Trophoblast cell (in vitro differentiated cells and primary cell): ENCODE results near the gene CAPN10.

Experiments
- DNase-seq, 2 donors: peaks; one replicate each; pipeline ENCODE4 v3.0.0-alpha.2; 2016
- H2AFZ ChIP-seq: 2 replicates; pipeline ENCODE4 v1.6.1; 2013; ENCODE audit warnings: low read length, moderate library complexity, mild to moderate bottlenecking; ENCODE audit not compliant: insufficient read depth, poor library complexity
- H2AK5ac ChIP-seq: 2 replicates; pipeline ENCODE4 v1.6.1; 2013; ENCODE audit warnings: mild to moderate bottlenecking, low read length
- H2BK120ac ChIP-seq: 2 replicates; pipeline ENCODE4 v1.6.1; 2013; ENCODE audit warnings: low read length, mild to moderate bottlenecking, moderate library complexity; ENCODE audit not compliant: insufficient read depth, poor library complexity
- H2BK12ac ChIP-seq: 2 replicates; pipeline ENCODE4 v1.6.1; 2013; ENCODE audit warnings: mild to moderate bottlenecking, low read length, moderate library complexity
- H2BK5ac ChIP-seq: 2 replicates; pipeline ENCODE4 v1.6.1; 2013; ENCODE audit warnings: low read length, low read depth, moderate library complexity, mild to moderate bottlenecking; ENCODE audit not compliant: poor library complexity
- H3K14ac ChIP-seq: 2 replicates; pipeline ENCODE4 v1.6.1; 2013; ENCODE audit warnings: mild to moderate bottlenecking, low read length
- H3K18ac ChIP-seq: 2 replicates; pipeline ENCODE4 v1.6.1; 2013; ENCODE audit warnings: mild to moderate bottlenecking, low read length
- H3K23ac ChIP-seq: 2 replicates; pipeline ENCODE4 v1.6.1; 2013; ENCODE audit warnings: low read length
- H3K27ac ChIP-seq: 2 replicates; pipeline ENCODE4 v1.5.1; 2013; ENCODE audit warnings: low read depth, mild to moderate bottlenecking, inconsistent platforms, low read length, moderate library complexity
- H3K27me3 ChIP-seq: 2 replicates; pipeline ENCODE4 v1.6.1; 2013; ENCODE audit warnings: inconsistent platforms, mild to moderate bottlenecking, low read length, moderate library complexity; ENCODE audit not compliant: insufficient read depth
- H3K36me3 ChIP-seq, 2 experiments: 1 replicate in 1 of 2; 2 replicates in 1 of 2; pipeline ENCODE4 v1.6.1; 2013; ENCODE audit warnings: low read length in 2 of 2, mild to moderate bottlenecking in 2 of 2, moderate library complexity in 1 of 2; ENCODE audit not compliant: insufficient read depth in 2 of 2, control insufficient read depth in 1 of 2
- H3K4ac ChIP-seq: 2 replicates; pipeline ENCODE4 v1.6.1; 2013; ENCODE audit warnings: low read depth, mild to moderate bottlenecking, low read length, moderate library complexity
- H3K4me1 ChIP-seq, 2 experiments: 1 replicate in 1 of 2; 2 replicates in 1 of 2; pipeline ENCODE4 v1.6.1; 2013; ENCODE audit warnings: low read length in 2 of 2, mild to moderate bottlenecking in 2 of 2, moderate library complexity in 1 of 2; ENCODE audit not compliant: insufficient read depth in 2 of 2, control insufficient read depth in 1 of 2
- H3K4me2 ChIP-seq: 2 replicates; pipeline ENCODE4 v1.6.1; 2013; ENCODE audit warnings: inconsistent platforms, mild to moderate bottlenecking, low read length, moderate library complexity
- H3K4me3 ChIP-seq: 2 replicates; pipeline ENCODE4 v1.5.1; 2013; ENCODE audit warnings: mild to moderate bottlenecking, low read depth, low read length, inconsistent platforms
- H3K79me1 ChIP-seq: one replicate; pipeline ENCODE4 v1.6.1; 2013; ENCODE audit warnings: low read length
- H3K79me2 ChIP-seq: 2 replicates; pipeline ENCODE4 v1.6.1; 2013; ENCODE audit warnings: low read length, mild to moderate bottlenecking; ENCODE audit not compliant: control insufficient read depth, insufficient read depth, poor library complexity
- H3K9ac ChIP-seq: 2 replicates; pipeline ENCODE4 v1.6.1; 2013; ENCODE audit warnings: mild to moderate bottlenecking, low read length
- H3K9me3 ChIP-seq: 2 replicates; pipeline ENCODE4 v1.6.1; 2013; ENCODE audit warnings: low read depth, mild to moderate bottlenecking, control low read depth, inconsistent platforms, low read length; ENCODE audit not compliant: insufficient read depth
- H4K12ac ChIP-seq: 2 replicates; pipeline ENCODE4 v1.6.1; 2013; ENCODE audit warnings: low read depth, mild to moderate bottlenecking, low read length, moderate library complexity
- H4K8ac ChIP-seq: 2 replicates; pipeline ENCODE4 v1.6.1; 2013; ENCODE audit warnings: low read depth, mild to moderate bottlenecking, low read length, moderate library complexity
- H4K91ac ChIP-seq: one replicate; pipeline ENCODE4 v1.6.1; 2013; ENCODE audit warnings: low read depth, mild to moderate bottlenecking, low read length, moderate library complexity
- WGBS: extraction: QIAGEN DNeasy Blood & Tissue Kit; methylation state at CpG from one replicate; pipeline ENCODE4 v1.1.7; 2013; ENCODE audit warnings: missing lambda C conversion rate; ENCODE audit not compliant: insufficient read length, insufficient coverage; ENCODE audit errors: extremely low coverage; 5-methylcytosine and 5-hydroxymethylcytosine counted together

CAPN10 gene

DNA sequence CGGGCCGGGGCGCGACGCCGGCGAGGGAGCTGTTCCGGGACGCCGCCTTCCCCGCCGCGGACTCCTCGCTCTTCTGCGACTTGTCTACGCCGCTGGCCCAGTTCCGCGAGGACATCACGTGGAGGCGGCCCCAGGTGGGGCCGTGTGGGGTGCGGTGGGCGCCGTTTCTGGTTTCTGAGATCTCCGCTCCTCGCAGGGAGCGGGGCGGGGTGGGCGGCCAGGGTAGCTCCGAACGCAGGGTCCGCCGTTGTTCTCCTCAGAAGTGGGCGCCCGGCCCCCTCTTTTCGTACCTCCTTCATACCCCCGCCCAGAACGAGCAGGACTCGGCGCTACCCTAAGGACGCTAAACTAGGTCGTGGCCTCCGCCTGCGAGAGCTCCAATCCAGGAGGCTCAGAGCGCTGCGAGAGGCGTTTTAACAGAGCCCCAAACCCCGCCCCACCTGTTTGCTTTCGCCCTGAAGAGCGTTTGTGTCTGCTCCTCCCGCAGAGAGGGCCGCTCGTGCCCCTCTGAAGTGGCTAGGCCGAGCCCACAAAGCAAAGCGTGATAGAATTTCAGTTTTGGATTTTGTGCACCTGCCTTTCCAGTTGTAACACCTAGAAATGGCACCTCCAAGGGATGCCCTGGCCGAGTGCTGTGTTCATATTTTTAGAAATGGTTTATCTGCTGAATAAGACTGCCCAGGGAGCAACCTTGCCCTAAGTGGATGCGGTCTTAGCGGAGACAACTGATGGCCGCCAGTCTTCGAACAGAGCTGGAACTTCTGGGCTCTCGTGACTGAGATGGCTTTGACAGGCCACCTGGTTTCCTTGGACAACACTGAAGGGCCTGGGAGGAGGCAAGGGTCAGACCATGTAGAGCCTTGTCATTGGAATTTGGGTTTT is 626 bp downstream of the CAPN10 start:
- H4K12ac ChIP-seq = peak overlapping the region; percentile 76
- H3K4me1 ChIP-seq = peaks cover 18 to 22% of the 10 kb centered on the region in 2 experiments
- peaks cover 6% of the 10 kb centered on the region for H3K9me3 ChIP-seq
- peaks cover 7% of the 10 kb centered on the region for H3K79me1 ChIP-seq
- H2AK5ac ChIP-seq = no peak overlapping the region
- H3K27ac ChIP-seq = no peak overlapping the region
- no peak overlapping the region for H2BK12ac ChIP-seq
- H3K9ac ChIP-seq = peak overlapping the region; percentile 54
- peaks cover 15% of the 10 kb centered on the region for H3K79me2 ChIP-seq
- peak overlapping the region; percentile 81 for H3K4me2 ChIP-seq
- peak overlapping the region; percentile 61 for H3K14ac ChIP-seq
- no peaks in the 10 kb centered on the region for H3K27me3 ChIP-seq
- no peak overlapping the region for H2BK5ac ChIP-seq
- no CpG with 5 or more reads among the region's 62 CpGs for WGBS
- peaks cover 30 to 31% of the 10 kb centered on the region in 2 experiments for H3K36me3 ChIP-seq
- peak overlapping the region; percentile 69 for H3K4ac ChIP-seq
- H4K91ac ChIP-seq = peak overlapping the region; percentile 52
- DNase-seq = peak in 1 of 2 donors; percentile 39
- H4K8ac ChIP-seq = peak overlapping the region; percentile 66
- peak overlapping the region; percentile 89 for H3K4me3 ChIP-seq
- H3K18ac ChIP-seq = peak overlapping the region; percentile 60
- no peak overlapping the region for H3K23ac ChIP-seq
- peak overlapping the region; percentile 73 for H2AFZ ChIP-seq
- H2BK120ac ChIP-seq = peak overlapping the region; percentile 56

DNA sequence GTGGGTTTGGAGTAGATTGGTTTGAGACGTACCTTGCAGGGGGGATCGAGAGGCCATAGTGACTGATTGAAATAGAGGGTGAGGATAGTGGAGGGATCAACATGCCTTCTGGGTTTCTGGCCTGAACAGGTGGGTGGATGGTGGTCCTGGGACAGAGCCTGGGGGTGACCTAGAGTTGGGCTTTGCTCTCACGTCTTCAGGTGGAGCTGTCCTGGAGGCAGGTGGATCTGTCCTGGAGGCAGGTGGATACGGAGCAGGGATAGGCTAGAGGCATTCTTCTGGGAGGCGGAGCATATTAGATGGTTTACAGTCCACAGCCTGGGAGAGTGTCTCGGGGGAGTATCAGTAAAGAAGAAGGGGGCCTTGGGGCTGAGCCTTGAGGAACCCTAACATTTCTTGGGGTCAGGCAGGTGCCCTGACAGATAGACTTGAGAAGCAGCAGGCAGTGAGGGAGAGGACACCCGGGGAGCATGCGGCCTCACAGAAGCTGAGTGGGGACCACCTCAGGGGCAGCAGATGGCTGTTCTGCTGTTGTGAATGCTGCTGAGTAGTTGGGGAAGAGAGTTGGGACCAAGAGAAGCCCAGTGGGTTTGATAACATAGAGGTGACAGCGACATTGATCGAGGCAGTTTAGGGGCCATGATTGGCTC is 1.6 kb downstream of the CAPN10 start:
- no peak overlapping the region for H2BK12ac ChIP-seq
- no peak overlapping the region for H3K4me3 ChIP-seq
- no peak overlapping the region for H2BK120ac ChIP-seq
- no CpG with 5 or more reads among the region's 10 CpGs for WGBS
- H3K4me1 ChIP-seq = peaks cover 18 to 20% of the 10 kb centered on the region in 2 experiments
- no peaks in the 10 kb centered on the region for H3K27me3 ChIP-seq
- H3K4me2 ChIP-seq = peak overlapping the region; percentile 81
- H3K36me3 ChIP-seq = peaks cover 31 to 33% of the 10 kb centered on the region in 2 experiments
- H3K79me2 ChIP-seq = peaks cover 15% of the 10 kb centered on the region
- H3K18ac ChIP-seq = peak overlapping the region; percentile 20
- no peak for DNase-seq
- H4K12ac ChIP-seq = no peak overlapping the region
- no peak overlapping the region for H3K27ac ChIP-seq
- H4K91ac ChIP-seq = no peak overlapping the region
- no peak overlapping the region for H3K14ac ChIP-seq
- no peak overlapping the region for H4K8ac ChIP-seq
- H3K9me3 ChIP-seq = peaks cover 6% of the 10 kb centered on the region
- H3K23ac ChIP-seq = no peak overlapping the region
- peaks cover 7% of the 10 kb centered on the region for H3K79me1 ChIP-seq
- H2AK5ac ChIP-seq = no peak overlapping the region
- peak overlapping the region; percentile 23 for H3K4ac ChIP-seq
- no peak overlapping the region for H3K9ac ChIP-seq
- H2BK5ac ChIP-seq = no peak overlapping the region
- no peak overlapping the region for H2AFZ ChIP-seq

DNA sequence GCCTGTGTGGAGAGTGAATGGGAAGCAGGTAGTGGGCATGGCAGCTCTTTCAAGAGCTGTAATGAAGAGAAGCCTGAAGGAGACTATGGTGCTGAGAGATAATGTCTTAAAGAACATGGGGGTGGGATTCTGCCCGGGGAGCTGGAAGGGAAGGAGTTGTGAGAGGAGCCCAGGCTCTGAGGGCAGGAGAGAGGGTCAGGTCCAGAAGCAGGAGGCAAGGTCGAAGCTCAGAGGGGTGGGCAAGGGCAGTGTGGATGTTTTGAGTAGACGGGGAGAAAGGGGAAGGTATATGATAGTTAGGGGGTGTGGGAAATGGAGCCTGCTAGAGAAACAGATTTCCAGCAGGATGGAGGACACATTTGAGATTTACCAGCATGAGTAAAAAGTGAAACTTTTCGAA is 2.1 kb downstream of the CAPN10 start:
- Histone ChIP-seq H2AFZ (no peak overlapping the region), H3K9me3 (peaks cover 6% of the 10 kb centered on the region), H3K79me1 (peaks cover 7% of the 10 kb centered on the region), H3K4me3 (no peak overlapping the region), H2BK12ac (no peak overlapping the region), H3K4me1 (peaks cover 18 to 20% of the 10 kb centered on the region in 2 experiments), H3K27me3 (no peaks in the 10 kb centered on the region), H2BK120ac (no peak overlapping the region), H3K4ac (no peak overlapping the region), H3K14ac (no peak overlapping the region), H2BK5ac (no peak overlapping the region), H3K23ac (no peak overlapping the region), H3K36me3 (peaks cover 33% of the 10 kb centered on the region in 2 experiments), H2AK5ac (no peak overlapping the region), H4K91ac (no peak overlapping the region), H3K27ac (no peak overlapping the region), H4K8ac (no peak overlapping the region), H4K12ac (no peak overlapping the region), H3K9ac (no peak overlapping the region), H3K4me2 (no peak overlapping the region), H3K18ac (no peak overlapping the region), H3K79me2 (peaks cover 15% of the 10 kb centered on the region)
- no CpG with 5 or more reads among the region's 4 CpGs for WGBS
- no peak for DNase-seq

DNA sequence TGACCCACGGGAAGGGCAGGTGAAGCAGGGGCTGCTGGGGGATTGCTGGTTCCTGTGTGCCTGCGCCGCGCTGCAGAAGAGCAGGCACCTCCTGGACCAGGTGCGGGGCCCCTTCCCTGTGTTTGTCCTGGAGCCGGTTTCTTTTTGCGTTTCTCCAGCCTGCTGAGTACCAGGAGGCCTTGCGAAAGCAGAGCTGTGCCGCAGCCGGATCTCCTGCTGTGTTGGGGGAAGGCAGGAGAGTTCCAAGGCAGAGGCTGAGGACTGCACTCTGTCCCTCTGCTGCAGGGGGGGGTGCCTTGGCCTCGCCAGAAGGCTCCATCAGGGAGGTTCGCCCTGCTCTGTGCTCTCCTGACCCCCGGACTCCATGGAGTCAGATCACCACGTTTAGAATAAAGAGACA is 2.8 kb downstream of the CAPN10 start:
- Histone ChIP-seq H3K9me3 (peaks cover 6% of the 10 kb centered on the region), H2BK120ac (no peak overlapping the region), H3K4me3 (no peak overlapping the region), H3K27ac (no peak overlapping the region), H3K27me3 (no peaks in the 10 kb centered on the region), H2BK12ac (no peak overlapping the region), H3K14ac (no peak overlapping the region), H3K9ac (no peak overlapping the region), H2AFZ (no peak overlapping the region), H3K4me2 (no peak overlapping the region), H3K23ac (no peak overlapping the region), H3K79me2 (peaks cover 15% of the 10 kb centered on the region), H3K36me3 (peaks cover 35 to 36% of the 10 kb centered on the region in 2 experiments), H3K18ac (no peak overlapping the region), H2AK5ac (no peak overlapping the region), H3K4me1 (peaks cover 18 to 20% of the 10 kb centered on the region in 2 experiments), H3K79me1 (peaks cover 7% of the 10 kb centered on the region), H3K4ac (no peak overlapping the region), H4K91ac (no peak overlapping the region), H4K12ac (no peak overlapping the region), H2BK5ac (no peak overlapping the region), H4K8ac (no peak overlapping the region)
- no peak for DNase-seq
- no CpG with 5 or more reads among the region's 14 CpGs for WGBS
